GM18508 (cell line): Measurements from ENCODE around the gene FNDC3B.

Experiments used
- ATAC-seq: cut with Tn5 transposase; IDR thresholded peaks from one replicate; pipeline ENCODE4 v1.9.1; 2021; ENCODE audit warnings: moderate number of reproducible peaks; ENCODE audit not compliant: insufficient read depth, unreplicated experiment

FNDC3B gene

DNA sequence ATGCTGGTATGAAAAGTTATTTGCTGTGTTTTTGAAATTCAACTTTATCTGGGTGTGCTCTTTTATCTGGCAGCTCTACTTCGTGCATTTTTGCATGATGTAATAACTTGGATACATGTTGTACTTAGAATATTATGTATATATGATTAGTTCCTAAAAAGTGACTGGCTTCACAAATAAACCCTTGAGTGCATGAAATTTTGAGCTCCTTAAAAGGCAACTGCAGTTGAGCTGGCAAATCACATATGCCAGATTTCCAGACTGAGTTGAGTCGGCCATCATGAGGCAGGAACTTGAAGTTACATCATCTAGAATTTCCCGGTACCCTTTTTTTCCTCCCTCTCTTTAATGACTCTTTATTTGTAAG lies 162.5 kb downstream of the FNDC3B start:
- no peak for ATAC-seq

DNA sequence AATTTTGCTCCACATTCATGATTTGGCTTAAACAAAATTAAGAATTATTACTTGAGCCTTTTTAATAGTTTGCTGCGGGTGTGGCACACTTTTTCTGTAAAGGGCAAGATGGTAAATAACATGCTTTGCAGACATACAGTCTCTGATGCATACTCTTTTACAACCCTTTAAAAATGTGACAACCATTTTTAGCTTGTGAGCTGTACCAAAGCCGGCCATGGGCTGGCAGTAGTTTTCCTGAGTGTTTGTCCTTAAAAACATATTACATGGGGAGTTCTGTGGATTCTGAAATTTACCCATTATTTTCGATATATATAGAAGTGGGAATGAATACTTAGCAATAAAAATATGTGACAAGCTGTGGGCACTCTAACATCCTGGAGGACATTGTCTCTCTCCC lies 163.4 kb downstream of the FNDC3B start:
- ATAC-seq: no peak

DNA sequence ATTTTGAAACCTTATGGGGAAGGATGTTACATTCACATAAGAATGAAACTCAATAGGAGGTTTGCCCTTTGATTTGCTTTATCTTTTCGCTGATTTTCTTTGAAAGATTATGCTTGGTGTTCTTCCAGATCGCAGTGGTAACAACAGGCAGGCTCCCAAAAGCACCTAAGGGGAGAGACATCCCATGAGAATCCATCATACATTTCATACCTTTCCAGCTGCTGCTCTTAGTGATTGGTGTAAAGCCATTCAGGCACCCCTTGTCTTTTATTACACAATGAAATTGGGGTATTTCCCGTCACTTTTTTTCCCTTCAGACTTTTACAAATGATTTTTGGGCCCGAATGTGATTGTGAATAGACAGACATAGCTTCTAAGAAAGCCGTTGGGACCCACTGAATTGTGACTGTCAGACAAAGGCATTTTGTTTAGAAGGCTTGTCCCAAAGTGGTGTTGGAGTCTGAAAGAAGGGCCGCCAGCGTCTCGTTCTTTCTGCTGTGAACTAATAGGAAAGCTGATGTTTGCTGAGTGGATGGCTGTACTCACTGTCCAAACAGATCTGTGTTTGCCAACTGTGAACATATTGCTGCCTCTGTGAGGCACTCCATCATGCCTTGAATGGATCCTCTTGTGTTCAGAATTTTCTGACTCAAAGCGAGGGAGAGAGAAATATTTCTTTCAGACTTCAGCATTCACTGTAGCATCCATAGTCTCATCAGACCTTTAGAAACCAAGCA lies 164.3 kb downstream of the FNDC3B start:
- no peak for ATAC-seq

DNA sequence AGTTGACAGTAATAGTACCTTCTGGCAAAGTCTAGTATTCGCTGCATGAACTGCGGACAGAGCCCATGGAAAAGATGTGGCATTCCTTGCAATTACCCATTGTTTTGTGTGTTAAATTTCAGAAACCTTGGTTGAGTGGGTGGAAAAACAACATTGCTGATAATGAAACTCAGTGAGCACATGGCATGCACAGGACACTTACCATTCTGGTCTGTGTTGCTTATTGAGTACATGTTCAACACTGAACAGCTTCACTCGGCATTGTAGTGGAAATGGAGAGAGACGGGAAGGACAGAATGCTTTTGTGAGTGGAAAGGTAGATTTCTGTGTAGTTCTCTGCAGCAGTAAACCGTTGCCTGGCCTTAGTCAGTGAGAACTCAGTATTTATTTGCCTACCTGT lies 165.3 kb downstream of the FNDC3B start:
- ATAC-seq: no peak

DNA sequence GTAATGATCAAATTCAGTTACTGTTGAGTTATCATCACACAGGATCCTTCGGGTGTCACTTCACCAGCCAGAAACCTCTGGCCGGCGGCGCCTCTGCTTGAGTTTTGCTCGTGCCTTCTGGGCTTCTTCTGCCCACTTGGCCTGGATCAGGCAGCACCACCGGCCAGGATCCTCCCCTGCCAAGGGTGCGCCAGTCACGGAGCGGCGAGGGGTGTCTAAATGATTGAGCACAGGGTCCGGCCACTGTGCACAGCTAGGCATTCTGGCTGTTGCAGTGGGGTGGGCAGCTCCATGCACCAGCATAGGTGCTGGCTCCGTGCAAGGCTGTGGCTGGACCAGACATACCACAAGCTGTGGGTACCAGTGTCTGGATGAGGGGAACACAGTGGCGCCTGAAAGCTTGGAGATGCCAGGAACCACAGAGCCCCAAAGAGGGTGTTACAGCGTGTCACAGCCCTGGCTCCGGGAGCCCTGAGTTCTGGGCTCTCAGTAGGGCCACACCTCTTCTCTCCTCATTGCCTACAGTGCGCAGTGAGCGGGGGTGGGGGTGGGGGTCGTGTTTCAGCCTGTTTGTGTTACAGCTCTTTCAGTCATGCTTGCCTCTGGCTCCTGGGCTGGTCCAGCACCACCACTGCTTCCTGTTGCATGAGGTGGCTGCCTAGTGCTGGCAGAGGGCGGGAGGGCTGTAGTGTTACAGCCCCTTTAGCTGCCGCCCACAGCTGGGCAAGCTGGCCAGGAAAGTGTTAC lies 169.4 kb downstream of the FNDC3B start:
- ATAC-seq: no peak

DNA sequence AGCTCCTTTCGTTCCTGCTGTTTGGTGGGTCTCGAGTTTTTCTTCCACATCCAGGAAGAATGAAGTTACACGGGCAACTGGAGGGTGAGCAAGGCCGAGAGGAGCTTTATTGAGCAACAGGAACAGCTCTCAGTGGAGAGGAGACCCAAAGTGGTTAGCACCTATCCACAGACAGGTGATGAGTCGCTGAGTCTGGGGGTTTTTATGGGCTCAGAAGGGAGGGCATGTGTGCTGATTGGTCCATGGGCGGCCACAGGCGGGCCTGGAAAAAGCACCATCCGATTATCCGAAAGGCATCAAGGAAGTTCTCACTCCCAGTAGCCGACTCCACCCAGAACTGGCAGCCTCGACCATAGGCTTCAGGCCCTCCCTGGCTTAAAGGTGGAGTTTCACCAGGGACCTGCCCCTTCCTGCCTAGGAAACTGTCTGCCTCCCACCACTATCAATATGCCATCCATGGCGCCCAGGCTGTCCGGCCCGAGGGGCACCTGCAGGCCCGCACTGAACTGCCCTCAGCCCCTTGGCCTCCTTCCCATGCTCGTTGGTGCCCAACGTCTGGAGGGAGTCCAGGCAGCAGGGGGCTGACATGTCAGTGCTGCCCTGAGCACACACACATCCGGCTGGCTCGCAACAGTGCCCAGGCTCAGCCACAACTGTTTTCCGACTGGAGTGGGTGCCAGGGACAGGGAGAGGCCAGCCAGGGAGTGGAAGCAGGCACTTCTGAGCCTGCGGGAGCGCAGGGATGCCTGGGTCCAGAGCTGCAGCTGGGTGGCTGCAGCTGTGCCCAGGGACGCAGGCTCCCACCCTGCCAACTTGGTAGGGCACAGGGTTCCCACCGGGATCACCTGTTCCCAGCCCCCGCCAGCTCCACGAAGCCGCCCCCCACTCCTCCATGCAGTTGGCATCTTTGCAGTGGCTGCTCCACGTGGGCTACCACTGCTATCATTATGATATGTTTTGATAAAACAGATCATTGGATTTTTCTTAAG lies 170.2 kb downstream of the FNDC3B start:
- ATAC-seq: no peak

DNA sequence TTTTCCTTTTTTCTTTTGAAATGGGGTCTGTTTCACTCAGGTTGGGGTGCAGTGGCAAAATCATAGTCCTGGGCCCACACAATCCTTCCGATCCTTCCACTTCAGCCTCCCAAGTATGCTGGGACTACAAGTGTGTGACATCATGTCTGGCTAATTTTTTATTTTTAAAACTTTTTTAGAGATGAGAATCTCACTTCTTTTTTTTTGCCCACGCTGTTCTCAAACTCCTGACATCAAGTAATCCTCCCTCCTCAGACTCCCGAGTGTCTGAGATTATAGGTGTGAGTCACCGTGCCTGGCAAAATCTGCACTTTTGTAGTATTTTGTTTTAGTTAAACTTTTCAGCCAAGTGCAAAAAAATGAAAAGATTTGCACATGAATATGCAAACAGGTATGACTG lies 171.0 kb downstream of the FNDC3B start:
- no peak for ATAC-seq

DNA sequence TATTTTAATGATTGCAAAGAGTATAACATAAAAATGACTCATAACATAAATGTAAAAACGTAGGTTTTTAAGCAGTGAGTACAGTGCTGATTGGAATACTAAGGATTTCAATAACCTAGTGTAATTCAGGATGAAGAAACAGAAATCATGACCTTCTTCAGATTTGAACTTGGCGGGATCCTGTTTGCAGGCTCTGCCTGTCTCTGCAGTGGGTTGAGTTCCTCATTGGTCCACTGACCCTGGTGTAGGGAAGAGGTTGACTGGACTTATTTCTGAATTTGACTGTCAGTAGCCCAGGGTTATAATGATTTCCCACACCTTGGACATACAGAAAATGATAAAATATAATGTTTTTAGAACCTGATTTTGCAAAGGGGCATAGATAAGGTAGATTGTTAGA lies 171.7 kb downstream of the FNDC3B start:
- ATAC-seq: no peak

DNA sequence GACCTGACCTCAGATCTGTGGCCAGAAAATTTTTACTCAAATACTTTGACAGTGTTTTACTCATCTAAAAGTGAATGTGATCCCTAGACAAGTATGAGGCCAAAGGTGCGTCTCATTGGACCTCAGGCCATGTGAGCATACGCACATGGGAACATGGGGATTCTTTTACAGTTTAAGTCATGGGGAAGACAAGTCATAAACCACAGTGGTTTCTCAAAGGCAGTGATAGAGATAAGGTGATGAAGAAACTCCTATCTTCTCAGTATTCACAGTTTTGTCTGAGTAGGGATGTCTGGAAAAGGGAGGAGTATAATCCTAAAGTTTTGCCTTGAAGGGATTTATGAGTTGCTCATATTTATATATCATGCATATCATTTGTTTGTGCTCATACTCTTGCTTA lies 173.8 kb downstream of the FNDC3B start:
- no peak for ATAC-seq

DNA sequence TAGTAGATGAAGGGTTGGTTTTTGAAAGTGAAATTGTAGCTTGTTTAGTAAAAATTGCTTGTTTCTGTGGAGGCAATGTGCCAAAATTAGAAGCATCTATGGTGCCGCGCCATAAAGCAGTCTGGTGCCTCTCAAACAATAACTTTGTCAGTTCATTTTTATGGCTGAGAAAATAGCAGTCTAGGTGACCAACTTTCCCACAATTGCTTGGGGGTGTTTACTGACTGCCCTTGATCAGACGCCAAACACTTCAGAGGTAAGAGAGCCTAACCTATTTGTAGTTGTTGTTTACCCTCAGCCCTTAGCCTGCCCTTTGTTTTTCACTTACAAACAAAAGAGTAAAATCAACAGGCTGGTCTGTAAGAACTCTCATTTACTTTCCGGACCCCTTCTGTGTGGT lies 174.5 kb downstream of the FNDC3B start:
- no peak for ATAC-seq

DNA sequence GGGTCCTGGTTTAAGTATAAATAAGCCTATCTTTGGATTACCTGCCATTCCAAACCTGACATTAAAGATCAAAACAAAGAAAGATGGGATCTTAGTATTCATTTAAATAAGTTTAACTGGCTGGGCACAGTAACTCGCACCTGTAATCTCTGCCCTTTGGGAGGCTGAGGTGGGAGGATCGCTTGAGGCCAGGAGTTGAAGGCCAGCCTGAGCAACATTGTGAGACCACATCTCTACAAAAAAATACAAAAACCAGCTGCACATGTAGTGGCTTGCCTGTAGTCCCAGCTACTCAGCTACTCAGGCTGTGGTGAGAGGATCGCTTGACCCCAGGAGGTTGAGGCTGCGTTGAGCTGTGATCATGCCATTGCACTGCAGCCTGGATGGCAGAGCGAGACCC lies 176.9 kb downstream of the FNDC3B start:
- no peak for ATAC-seq

DNA sequence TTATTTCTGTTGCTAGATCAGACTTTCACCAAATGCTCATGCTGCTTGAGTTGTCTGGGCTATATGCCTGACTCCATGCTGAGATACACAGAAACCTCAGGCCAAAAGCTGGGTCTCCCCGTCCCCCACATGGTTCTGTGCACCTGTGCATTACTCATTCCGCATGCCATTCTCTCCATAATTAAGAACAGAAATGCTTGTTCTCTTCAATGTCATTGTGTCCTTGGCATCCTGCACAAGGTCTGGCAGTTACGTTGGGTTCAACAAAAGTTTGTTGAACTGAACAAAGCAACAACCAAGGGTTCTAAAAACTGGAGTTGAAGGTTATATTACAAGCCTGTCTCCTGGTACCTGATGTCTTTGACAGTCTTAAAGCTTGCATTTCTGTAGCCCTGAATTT lies 177.5 kb downstream of the FNDC3B start:
- no peak for ATAC-seq

DNA sequence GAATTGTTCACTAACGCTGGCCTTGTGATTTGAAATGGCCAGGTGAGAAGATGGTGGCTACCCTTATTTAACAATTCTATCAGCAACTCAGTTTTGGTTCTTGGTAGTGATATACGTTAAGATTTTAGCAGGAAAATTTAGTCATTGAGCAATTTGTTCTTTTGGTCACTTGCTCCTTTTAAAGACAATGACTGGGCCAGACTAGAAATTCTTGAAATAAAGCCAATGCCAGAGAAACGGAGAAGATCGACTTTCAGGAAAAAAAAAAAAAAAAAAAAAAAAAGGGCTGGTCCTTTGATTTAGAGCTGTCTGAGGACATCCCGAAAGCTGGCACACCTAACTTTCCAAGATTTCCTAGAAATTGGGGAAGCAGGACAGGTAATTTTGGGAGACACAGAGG lies 178.5 kb downstream of the FNDC3B start:
- ATAC-seq: no peak

DNA sequence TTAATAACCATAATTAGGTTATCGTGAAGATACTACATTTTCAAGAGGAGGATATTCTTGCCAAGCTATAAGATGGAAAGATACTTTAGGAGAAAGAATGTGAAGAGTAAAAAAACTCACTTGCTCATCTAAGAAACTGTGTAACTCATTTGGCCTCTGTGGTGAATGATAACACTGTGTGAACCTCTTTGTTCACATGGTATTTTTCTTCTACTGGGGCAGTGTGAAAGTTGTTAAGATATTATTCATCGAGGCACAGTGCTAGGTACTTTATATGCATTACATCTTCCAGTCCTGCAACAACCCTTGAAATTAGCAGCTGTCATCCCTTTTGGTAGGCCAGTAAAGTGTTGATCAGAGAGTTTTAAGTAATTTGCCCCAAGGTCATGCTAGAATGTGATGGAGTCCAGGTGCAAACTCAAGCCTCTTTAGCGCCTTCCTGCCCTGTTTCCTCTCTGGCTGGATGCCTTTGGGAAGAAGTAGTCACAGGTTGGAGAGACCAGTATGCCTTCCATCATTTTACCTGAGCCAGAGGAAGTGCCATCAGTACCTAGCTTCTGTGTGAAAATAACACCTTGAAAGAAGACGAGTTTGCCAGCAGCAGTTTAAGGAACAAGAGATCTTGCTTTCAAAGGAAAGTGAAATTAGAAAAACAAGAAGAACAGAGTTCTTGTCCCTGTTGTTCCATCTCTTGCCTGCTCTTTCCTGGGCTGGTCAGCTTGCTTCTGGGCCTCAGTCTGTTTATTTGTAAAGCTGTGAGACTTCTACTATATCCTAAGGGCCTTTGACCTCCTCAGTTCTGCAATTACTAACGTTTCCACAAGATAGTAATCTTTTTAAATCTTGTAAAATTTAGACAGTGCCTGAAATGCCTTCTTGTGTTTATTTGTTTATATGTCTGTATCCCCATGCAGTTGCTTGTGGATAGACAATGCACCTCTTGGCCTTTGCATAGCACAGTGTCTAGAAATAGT lies 179.3 kb downstream of the FNDC3B start:
- no peak for ATAC-seq

DNA sequence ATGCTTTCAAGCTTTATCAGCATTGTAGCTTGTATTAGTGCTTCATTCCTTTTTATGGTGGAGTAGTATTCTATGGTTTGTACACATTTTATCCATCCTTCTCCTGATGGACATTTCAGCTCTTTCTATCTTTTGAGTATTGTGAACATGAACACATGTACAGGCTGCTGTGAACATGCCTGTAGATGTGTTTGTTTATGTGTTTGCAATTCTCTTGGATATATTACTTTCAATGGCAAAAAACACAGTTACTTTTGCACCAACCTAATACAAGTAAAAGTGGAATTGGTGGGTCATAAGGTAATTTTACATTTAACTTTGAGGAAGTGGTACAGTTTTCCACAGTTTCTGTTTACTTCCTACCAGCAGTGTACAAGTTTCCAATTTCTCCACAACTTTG lies 180.4 kb downstream of the FNDC3B start:
- ATAC-seq: no peak

DNA sequence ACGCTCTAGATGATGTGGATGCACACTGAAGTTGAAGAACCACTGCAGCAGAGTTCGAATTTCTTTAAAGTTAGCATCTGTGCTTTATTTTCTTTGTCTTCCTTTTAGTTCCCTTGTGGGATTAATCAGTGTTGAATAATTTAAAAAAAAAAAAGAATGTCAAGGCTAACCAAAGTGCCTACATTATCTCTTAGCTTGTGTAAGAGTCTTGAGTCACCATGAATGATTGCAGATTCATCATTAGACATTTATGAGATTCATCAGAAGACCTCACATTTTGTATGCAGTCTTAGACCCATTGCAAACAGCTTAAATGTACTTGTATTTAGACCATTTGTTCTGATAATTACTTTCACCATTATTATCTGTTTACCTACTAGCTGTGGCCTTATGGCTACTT lies 182.2 kb downstream of the FNDC3B start:
- no peak for ATAC-seq

DNA sequence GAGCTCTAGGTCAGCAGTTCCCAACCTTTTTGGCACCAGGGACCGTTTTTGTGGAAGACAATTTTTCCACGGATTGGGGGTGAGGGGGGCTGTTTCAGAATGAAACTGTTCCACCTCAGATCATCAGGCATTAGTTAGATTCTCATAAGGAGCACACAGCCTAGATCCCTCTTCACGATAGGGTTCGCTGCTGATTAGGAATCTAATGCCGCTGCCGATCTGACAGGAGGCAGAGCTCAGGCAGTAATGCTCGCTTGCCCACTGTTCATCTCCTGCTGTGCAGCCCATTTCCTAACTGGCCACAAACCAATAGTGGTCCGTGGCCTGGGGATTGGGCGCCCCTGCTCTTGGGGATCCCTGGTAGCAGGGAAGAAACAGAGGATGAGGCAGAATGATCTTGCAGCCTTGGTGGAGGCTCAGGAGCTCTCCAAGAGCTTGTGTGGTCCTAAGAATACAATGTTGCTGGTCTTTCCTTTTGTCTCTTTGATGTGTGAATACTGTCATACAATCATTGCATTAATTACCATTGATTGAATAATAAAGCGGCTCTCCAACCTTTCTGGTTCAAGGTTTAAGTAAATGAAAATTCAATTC lies 183.2 kb downstream of the FNDC3B start:
- ATAC-seq: no peak

DNA sequence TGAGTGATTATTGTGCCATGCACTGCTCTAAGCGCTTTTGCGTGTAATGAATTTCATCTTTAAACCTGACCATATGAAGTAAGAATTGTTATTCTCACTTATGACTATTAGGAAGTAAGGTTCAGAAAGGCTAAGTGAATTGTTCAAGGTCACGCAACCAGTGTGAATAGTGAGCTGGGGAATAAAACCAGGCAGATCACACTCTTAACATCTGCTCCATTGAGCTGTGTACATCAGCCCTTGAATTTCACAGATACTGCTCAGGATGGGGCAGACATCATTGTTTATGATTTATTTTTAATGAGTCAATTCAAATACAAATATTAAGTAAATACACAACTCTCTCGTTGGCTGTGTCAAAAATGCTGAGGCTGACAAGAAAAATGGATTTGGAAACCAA lies 184.5 kb downstream of the FNDC3B start:
- ATAC-seq: no peak

DNA sequence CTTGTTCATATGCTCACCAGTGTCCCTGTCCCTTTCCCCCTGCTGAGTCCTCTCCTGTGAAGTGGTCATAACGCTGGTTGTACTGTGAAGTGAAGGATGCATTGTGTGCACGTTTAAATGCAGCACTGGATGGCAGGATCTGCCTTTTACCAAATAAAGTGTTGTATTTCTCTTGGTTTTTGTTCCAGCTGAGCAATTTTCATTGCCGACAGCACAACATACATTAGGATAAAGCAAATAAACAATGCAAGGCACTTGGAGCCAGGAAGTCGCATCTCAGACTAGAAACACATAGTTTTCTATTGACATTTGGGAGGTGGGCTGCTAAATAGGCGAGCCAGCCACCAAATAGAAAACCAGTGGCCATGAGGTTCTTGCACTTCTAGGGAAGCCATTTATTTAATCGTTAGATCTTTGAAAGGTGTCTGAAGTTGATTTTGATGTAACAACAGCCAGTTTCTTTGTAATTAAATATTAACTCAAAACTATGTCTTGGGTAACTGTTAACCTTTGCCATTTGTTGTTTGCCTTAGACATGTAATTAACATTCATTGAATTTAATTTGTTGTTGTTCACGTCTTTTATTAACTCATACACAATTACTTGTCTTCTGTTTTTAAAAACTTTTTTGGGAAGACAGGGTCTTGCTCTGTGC lies 185.3 kb downstream of the FNDC3B start:
- no peak for ATAC-seq
